ENCODE results near the gene ATF7. TPM values are rescaled to one million over a fixed set of nuclear protein-coding genes. Genes with fewer than 3 reads are reported as not detected.
A peak's percentile ranks its signal among the peaks of the same experiment; 100 is the strongest.
"Not testable (repeated sequence)": the region's sequence is repeated elsewhere in the genome, so short reads cannot be mapped to it uniquely, and the experiment has no call there.

The ATF7 gene
- total and polyA plus RNA-seq, 2 donors (not counting 1 experiment from before 2014, with no cell fraction given): 11.4 to 24.7 TPM

DNA sequence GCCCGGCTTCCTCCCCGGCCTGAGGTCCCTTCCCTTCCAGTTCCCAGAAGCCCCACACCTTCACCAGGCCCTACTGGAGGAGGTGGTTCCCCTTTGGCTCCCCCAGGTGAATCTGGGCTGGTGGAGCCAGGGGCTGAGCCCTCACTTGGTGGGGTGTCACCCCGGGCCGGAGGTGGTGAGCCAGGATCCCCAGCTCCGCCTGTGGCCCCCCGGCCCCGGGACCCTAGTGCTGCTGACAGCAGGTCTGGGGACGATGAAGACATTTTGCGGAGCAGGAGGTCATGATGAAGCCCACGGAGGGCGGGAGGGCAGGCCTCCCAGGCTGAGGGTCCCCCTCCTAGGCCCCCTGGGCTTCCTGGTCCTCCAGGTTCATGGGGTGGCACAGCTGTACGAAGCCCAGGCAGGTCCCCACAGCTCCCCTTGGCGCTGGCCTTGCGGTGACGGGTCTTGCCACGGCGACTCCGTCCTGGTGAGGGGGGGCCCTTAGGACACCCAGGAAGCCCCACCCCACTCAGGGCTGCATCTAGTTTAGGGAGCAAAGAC, 143.5 kb downstream of the ATF7 start:
- Histone ChIP-seq H3K4me1 (ENCODE audit: control insufficient read depth, extremely low read depth, insufficient read depth, low read length) (peaks cover 24% of the 10 kb centered on the region), H3K4me2 (ENCODE audit: extremely low read depth, insufficient read depth, low read length) (no peak overlapping the region), H3K79me2 (ENCODE audit: control insufficient read depth, insufficient read depth, low read length) (peaks cover 6% of the 10 kb centered on the region), H2AFZ (ENCODE audit: low read length) (no peak overlapping the region), H3K4me3 (replicated peaks in 1 of 4; ENCODE audit: control extremely low read depth in 1 of 4, insufficient read depth in 1 of 4, low read depth in 3 of 4, low read length in 4 of 4) (no peak overlapping the region), H4K20me1 (ENCODE audit: control insufficient read depth, extremely low read depth, insufficient read depth, low read length) (no peaks in the 10 kb centered on the region), H3K27ac (ENCODE audit: insufficient read depth, low read length) (no peak overlapping the region), H3K9ac (ENCODE audit: insufficient read depth, low read length) (no peak overlapping the region), H3K27me3 (ENCODE audit: control insufficient read depth, insufficient read depth, low read length) (no peaks in the 10 kb centered on the region), H3K9me3 (ENCODE audit: control insufficient read depth, insufficient read depth, low read depth, low read length) (no peaks in the 10 kb centered on the region), H3K36me3 (ENCODE audit: control insufficient read depth, insufficient read depth, low read length) (peaks cover 46% of the 10 kb centered on the region)
- TF ChIP-seq, protein P1, sequence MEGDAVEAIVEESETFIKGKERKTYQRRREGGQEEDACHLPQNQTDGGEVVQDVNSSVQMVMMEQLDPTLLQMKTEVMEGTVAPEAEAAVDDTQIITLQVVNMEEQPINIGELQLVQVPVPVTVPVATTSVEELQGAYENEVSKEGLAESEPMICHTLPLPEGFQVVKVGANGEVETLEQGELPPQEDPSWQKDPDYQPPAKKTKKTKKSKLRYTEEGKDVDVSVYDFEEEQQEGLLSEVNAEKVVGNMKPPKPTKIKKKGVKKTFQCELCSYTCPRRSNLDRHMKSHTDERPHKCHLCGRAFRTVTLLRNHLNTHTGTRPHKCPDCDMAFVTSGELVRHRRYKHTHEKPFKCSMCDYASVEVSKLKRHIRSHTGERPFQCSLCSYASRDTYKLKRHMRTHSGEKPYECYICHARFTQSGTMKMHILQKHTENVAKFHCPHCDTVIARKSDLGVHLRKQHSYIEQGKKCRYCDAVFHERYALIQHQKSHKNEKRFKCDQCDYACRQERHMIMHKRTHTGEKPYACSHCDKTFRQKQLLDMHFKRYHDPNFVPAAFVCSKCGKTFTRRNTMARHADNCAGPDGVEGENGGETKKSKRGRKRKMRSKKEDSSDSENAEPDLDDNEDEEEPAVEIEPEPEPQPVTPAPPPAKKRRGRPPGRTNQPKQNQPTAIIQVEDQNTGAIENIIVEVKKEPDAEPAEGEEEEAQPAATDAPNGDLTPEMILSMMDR (conservative IDR thresholded peaks at IDR 0.05 in 1 of 2, IDR thresholded peaks at IDR 0.05 in 1 of 2; ENCODE audit: low read depth in 1 of 2, low read length in 2 of 2): no peak
- no peak for TF ChIP-seq EZH2 (IDR thresholded peaks at IDR 0.05; ENCODE audit: low read length, missing control alignments)
- DNase-seq (ENCODE audit: low read depth in 2 of 2): no peak

DNA sequence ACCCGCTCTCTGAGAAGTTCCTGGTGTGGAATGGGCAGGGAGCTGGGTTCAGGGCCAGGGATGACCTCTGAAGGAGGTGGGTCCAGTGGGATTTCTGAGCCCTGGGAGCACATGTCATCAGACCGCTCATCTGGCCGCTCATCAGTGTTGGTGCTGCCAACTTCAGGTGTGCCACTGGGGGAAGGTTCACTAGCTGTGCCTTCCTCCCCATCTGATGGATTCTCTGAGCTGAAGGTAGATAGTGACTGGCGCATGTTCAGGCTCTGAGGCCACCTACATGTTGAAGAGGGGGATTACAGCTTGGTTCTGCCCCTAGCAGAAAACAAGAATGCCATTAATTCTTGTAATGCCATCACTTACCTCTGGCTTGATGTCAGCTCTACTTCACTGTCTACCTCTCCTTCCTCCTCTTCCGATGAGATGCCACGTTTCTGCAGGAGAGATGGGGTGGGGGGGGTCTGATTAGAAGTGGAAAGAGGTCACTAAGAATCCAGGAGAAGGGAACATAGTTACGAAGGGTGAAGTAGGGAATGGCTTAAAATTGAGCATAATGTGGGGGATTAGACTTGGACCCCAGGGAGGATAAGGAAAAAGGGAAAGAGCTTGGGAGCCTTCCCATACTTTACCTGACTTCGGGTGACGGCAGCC, 144.1 kb downstream of the ATF7 start:
- Histone ChIP-seq H2AFZ (ENCODE audit: low read length) (no peak overlapping the region), H3K27me3 (ENCODE audit: control insufficient read depth, insufficient read depth, low read length) (no peaks in the 10 kb centered on the region), H3K4me3 (replicated peaks in 1 of 4; ENCODE audit: control extremely low read depth in 1 of 4, insufficient read depth in 1 of 4, low read depth in 3 of 4, low read length in 4 of 4) (no peak overlapping the region), H3K27ac (ENCODE audit: insufficient read depth, low read length) (peak overlapping the region; percentile 2), H3K9me3 (ENCODE audit: control insufficient read depth, insufficient read depth, low read depth, low read length) (no peaks in the 10 kb centered on the region), H3K4me2 (ENCODE audit: extremely low read depth, insufficient read depth, low read length) (no peak overlapping the region), H4K20me1 (ENCODE audit: control insufficient read depth, extremely low read depth, insufficient read depth, low read length) (no peaks in the 10 kb centered on the region), H3K36me3 (ENCODE audit: control insufficient read depth, insufficient read depth, low read length) (peaks cover 45% of the 10 kb centered on the region), H3K4me1 (ENCODE audit: control insufficient read depth, extremely low read depth, insufficient read depth, low read length) (peaks cover 24% of the 10 kb centered on the region), H3K79me2 (ENCODE audit: control insufficient read depth, insufficient read depth, low read length) (peaks cover 7% of the 10 kb centered on the region), H3K9ac (ENCODE audit: insufficient read depth, low read length) (no peak overlapping the region)
- no peak for DNase-seq (ENCODE audit: low read depth in 2 of 2)
- TF ChIP-seq, protein P1 (conservative IDR thresholded peaks at IDR 0.05 in 1 of 2, IDR thresholded peaks at IDR 0.05 in 1 of 2; ENCODE audit: low read depth in 1 of 2, low read length in 2 of 2): peak in 1 of 2 donors; percentile 13
- no peak for TF ChIP-seq EZH2 (IDR thresholded peaks at IDR 0.05; ENCODE audit: low read length, missing control alignments)

DNA sequence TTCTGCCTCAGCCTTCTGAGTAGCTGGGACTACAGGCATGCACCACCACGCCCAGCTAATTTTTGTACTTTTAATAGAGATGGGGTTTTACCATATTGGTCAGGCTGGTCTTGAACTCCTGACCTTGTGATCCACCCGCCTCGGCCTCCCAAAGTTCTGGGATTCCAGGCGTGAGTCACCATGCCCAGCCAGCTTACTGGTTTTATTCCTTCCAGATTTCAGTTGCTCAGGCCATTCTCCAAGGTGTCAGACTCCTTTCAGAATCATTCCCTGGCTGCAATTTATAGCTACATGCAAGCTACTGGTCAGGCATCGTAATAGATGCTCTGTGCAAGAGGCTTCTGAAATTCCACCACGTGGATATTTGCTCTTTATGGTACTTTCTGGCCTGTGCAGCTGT, 144.7 kb downstream of the ATF7 start:
- not testable (repeated sequence) for H3K4me3 ChIP-seq (replicated peaks in 1 of 4; ENCODE audit: control extremely low read depth in 1 of 4, insufficient read depth in 1 of 4, low read depth in 3 of 4, low read length in 4 of 4); H3K9ac ChIP-seq (ENCODE audit: insufficient read depth, low read length); H3K4me2 ChIP-seq (ENCODE audit: extremely low read depth, insufficient read depth, low read length); H2AFZ ChIP-seq (ENCODE audit: low read length); H3K9me3 ChIP-seq (ENCODE audit: control insufficient read depth, insufficient read depth, low read depth, low read length); H4K20me1 ChIP-seq (ENCODE audit: control insufficient read depth, extremely low read depth, insufficient read depth, low read length); H3K27me3 ChIP-seq (ENCODE audit: control insufficient read depth, insufficient read depth, low read length)
- H3K36me3 ChIP-seq (ENCODE audit: control insufficient read depth, insufficient read depth, low read length): peaks cover 40% of the 10 kb centered on the region
- peak overlapping the region; percentile 2 for H3K27ac ChIP-seq (ENCODE audit: insufficient read depth, low read length)
- H3K4me1 ChIP-seq (ENCODE audit: control insufficient read depth, extremely low read depth, insufficient read depth, low read length): peaks cover 24% of the 10 kb centered on the region
- peak; percentile 59 to 73 for DNase-seq (ENCODE audit: low read depth in 2 of 2)
- peaks cover 12% of the 10 kb centered on the region for H3K79me2 ChIP-seq (ENCODE audit: control insufficient read depth, insufficient read depth, low read length)
